Stimulated activated CD4-positive, alpha-beta T cell treated with anti-CD3 and anti-CD28 coated beads, Interleukin-4, amount 100 ng/mL, for 4 hours (primary cell): Measurements from ENCODE around the gene NUP93.

Experiments used
- DNase-seq, 2 experiments: peaks; one replicate each; pipeline ENCODE4 v3.0.0-alpha.2; 2020

The NUP93 gene

GRCh38 chr16:56744996-56745640 is 15.2 kb downstream of the NUP93 start:
- no peak for DNase-seq

- DNase-seq = no peak
These were observed 17.6 kb downstream of the NUP93 start for GRCh38 chr16:56747486-56748045.

- DNase-seq = no peak
These were observed 18.3 kb downstream of the NUP93 start for GRCh38 chr16:56748191-56748590.

GRCh38 chr16:56748826-56749225 is 18.9 kb downstream of the NUP93 start:
- DNase-seq = no peak

GRCh38 chr16:56749672-56750491 is 20.0 kb downstream of the NUP93 start:
- no peak for DNase-seq

- no peak for DNase-seq
These were observed 23.5 kb downstream of the NUP93 start for GRCh38 chr16:56753410-56753809.

GRCh38 chr16:56755038-56755437 is 25.1 kb downstream of the NUP93 start:
- no peak for DNase-seq

GRCh38 chr16:56758432-56758831 is 28.5 kb downstream of the NUP93 start:
- no peak for DNase-seq

- no peak for DNase-seq
These were observed 29.0 kb downstream of the NUP93 start for GRCh38 chr16:56758930-56759329.

- DNase-seq = no peak
These were observed 33.5 kb downstream of the NUP93 start for GRCh38 chr16:56763291-56763916.

GRCh38 chr16:56764835-56765234 is 34.9 kb downstream of the NUP93 start:
- no peak for DNase-seq

- DNase-seq = no peak
These were observed 36.0 kb downstream of the NUP93 start for GRCh38 chr16:56765949-56766348.

- no peak for DNase-seq
These were observed 37.1 kb downstream of the NUP93 start for GRCh38 chr16:56767024-56767423.

- DNase-seq = no peak
These were observed 39.7 kb downstream of the NUP93 start for GRCh38 chr16:56769677-56770076.

- DNase-seq = no peak
These were observed 41.8 kb downstream of the NUP93 start for GRCh38 chr16:56771558-56772279.

- no peak for DNase-seq
These were observed 43.6 kb downstream of the NUP93 start for GRCh38 chr16:56773532-56773931.

GRCh38 chr16:56774016-56774680 is 44.2 kb downstream of the NUP93 start:
- no peak for DNase-seq

- DNase-seq = no peak
These were observed 45.2 kb downstream of the NUP93 start for GRCh38 chr16:56775162-56775561.

GRCh38 chr16:56776562-56776961 is 46.6 kb downstream of the NUP93 start:
- no peak for DNase-seq

GRCh38 chr16:56777001-56777400 is 47.1 kb downstream of the NUP93 start:
- DNase-seq = no peak

GRCh38 chr16:56777482-56777881 is 47.6 kb downstream of the NUP93 start:
- DNase-seq = no peak

GRCh38 chr16:56779906-56780305 is 50.0 kb downstream of the NUP93 start:
- DNase-seq = no peak
